ENCODE data around the gene BACH2.

- TF ChIP-seq, protein P1, sequence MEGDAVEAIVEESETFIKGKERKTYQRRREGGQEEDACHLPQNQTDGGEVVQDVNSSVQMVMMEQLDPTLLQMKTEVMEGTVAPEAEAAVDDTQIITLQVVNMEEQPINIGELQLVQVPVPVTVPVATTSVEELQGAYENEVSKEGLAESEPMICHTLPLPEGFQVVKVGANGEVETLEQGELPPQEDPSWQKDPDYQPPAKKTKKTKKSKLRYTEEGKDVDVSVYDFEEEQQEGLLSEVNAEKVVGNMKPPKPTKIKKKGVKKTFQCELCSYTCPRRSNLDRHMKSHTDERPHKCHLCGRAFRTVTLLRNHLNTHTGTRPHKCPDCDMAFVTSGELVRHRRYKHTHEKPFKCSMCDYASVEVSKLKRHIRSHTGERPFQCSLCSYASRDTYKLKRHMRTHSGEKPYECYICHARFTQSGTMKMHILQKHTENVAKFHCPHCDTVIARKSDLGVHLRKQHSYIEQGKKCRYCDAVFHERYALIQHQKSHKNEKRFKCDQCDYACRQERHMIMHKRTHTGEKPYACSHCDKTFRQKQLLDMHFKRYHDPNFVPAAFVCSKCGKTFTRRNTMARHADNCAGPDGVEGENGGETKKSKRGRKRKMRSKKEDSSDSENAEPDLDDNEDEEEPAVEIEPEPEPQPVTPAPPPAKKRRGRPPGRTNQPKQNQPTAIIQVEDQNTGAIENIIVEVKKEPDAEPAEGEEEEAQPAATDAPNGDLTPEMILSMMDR (IDR thresholded peaks at IDR 0.05; ENCODE audit: low read depth, low read length, poor library complexity, severe bottlenecking) = no peak
- TF ChIP-seq EZH2phosphoT487 (IDR thresholded peaks at IDR 0.05; ENCODE audit: borderline replicate concordance, low read length) = no peak
Observed at GRCh38 chr6:90190752-90191395, 105.8 kb downstream of the BACH2 start.
